ENCODE results near the gene TYK2.
A peak's percentile ranks its signal among the peaks of the same experiment; 100 is the strongest.

TYK2 gene

GRCh38 chr19:10332965-10333757 is 47.2 kb downstream of the TYK2 start, which contains the start of gene RAVER1:
TSS of gene RAVER1 (minus strand) at chr19:10333529. CDS start at chr19:10333507, 22 bp downstream.
- TF ChIP-seq CTCF (conservative IDR thresholded peaks at IDR 0.05; ENCODE audit: low read length): 0 out of 2 replicates have a peak, but pooled peaks have one; percentile 15
- peak within 1 kb of the TSS; percentile 86 for H3K4me3 ChIP-seq (ENCODE audit: low read length)
- DNase-seq (ENCODE audit: low read depth): peak; percentile 96

GRCh38 chr19:10332158-10332964 is 48.0 kb downstream of the TYK2 start:
- TF ChIP-seq CTCF (conservative IDR thresholded peaks at IDR 0.05; ENCODE audit: low read length): no peak; the same call in 1 of the 2 replicates
- DNase-seq (ENCODE audit: low read depth): no peak
- H3K4me3 ChIP-seq (ENCODE audit: low read length): peak overlapping the region; percentile 86

- no peak for DNase-seq (ENCODE audit: low read depth)
- TF ChIP-seq CTCF (conservative IDR thresholded peaks at IDR 0.05; ENCODE audit: low read length): no peak
- H3K4me3 ChIP-seq (ENCODE audit: low read length): no peak overlapping the region
Measured at GRCh38 chr19:10329555-10329954, 50.8 kb downstream of the TYK2 start.

DNA sequence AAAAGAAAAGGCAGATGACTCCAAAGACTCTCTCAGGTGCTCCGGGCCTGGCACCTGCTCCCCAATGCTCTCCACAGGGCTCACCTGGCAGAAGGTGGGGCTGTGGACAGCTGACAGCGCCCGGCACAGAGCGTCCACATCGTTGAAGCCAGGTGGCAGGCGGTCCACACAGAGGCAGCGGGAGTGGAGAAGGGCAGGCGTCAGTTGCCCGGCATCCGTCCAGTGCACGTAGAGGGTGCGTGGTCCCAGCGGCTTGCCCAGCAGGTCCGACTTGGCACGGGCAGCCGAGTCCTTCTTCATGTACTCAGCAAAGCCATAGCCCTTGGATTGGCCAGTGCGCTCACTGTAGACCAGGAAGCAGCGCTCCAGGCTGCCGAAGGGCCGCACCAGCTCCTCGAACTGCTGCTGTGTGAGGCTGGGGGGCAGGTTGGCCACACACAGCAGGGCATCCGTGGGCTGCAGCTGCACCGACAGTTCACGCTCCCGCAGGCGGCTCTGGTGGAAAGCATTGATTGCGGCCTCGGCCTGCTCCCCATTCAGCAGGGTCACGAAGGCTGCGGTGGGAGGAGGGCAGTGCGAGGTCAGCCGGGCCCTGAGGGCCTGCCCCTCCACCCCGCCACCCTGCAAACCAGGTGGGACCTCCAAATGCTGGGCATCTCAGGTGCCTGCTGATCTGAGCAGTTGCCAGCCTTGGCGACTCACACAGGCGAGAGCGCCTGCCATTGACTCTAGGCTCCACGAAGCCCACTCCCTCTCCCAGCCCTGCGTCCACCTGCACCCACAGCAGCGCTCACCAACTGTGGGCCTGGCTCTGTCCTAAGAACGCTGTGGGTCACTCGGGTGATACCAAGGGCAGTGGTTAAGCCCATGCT is 51.6 kb downstream of the TYK2 start:
- no peak for DNase-seq (ENCODE audit: low read depth)
- H3K4me3 ChIP-seq (ENCODE audit: low read length): no peak overlapping the region
- no peak for TF ChIP-seq CTCF (conservative IDR thresholded peaks at IDR 0.05; ENCODE audit: low read length)

- TF ChIP-seq CTCF (conservative IDR thresholded peaks at IDR 0.05; ENCODE audit: low read length): no peak
- no peak overlapping the region for H3K4me3 ChIP-seq (ENCODE audit: low read length)
- DNase-seq (ENCODE audit: low read depth): no peak
Measured at GRCh38 chr19:10327793-10328192, 52.6 kb downstream of the TYK2 start.

- DNase-seq (ENCODE audit: low read depth): no peak
- no peak for TF ChIP-seq CTCF (conservative IDR thresholded peaks at IDR 0.05; ENCODE audit: low read length)
- no peak overlapping the region for H3K4me3 ChIP-seq (ENCODE audit: low read length)
Measured at GRCh38 chr19:10325732-10326131, 54.6 kb downstream of the TYK2 start.
